ENCODE measurements around the gene KIAA1755.

The KIAA1755 gene, protein sequence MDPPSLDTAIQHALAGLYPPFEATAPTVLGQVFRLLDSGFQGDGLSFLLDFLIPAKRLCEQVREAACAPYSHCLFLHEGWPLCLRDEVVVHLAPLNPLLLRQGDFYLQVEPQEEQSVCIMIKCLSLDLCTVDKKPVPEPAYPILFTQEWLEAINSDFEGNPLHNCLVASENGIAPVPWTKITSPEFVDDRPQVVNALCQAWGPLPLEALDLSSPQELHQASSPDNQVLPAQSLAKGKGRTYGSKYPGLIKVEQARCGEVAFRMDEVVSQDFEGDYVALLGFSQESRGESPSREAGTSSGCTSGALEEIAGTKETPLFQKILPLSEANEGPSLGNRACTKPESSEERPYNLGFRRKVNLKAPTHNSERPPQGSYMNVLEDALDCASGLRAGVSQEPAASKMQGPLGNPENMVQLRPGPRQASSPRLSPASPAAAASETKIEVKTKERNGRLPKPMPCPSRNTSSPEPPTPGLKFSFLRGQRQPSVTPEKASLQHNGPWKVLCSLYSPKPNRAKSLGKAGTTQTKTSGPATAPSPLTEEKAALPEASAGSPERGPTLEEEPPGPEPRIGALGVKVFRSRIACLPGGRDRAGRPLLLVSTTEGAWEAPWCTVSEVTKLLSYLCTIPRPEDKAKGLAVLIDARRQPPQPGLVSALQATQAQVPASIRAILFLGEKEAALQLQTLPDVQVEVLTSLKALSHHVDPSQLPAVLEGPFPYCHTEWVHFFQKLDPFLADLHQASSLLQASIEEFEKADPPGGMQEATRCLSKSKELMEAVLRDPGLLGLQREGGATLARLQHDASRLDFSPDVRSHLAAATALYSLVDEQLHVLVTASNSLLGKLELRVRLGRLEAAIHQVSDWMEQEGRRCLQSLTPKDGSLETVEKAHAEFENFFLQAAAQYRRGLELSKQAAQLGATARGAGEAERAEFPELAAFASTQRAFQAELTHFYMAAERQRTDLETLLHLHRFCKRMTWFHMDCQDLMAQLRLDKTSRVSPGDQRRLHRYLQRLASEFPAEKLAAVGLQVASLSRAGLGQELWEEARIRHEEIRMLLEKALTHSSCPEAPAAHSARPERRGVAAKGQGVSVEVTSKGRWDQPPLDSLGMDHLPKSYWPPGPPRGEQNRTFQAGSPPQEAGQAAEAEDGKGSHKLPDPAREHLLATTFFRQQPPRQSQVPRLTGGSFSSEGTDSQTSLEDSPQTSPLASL

DNA sequence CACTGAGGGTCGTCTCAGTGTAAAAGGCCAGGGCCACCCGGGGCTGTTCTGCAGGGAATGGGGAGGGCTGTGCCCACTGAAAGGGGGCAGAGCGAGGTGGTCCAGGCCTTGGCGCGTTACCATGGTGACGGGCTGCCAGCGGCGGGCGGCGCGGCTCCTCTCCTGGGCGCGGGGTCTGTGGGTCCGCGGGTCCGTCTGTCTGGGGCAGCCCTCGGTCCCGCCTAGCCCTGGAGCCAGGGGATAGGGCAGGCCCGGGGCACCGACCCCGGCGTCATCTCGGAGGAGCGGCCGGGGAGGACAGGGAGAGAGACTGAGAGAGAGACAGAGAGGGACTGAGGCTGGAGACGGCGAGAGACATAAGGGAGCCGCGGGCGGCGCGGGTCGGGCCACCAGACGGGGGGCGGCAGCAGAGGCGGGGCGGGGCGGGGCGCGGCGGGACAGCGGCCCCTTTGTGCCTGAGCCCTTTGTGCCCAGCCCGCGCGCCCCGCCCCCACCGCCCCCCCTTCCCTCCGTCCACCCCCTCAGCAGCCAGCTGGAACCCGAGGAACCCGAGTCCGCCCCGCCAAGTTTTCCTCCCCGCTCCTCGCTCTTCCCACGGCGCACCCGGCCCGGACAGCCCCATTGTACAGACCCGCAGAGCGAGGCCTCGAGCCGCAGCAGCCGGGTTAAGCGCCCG, at the start of gene KIAA1755:
KIAA1755 (minus strand) TSS at position 358 of the 676 bp plus-strand sequence; CDS start at position 123, 235 bp downstream.
- DNase-seq: no peak

DNA sequence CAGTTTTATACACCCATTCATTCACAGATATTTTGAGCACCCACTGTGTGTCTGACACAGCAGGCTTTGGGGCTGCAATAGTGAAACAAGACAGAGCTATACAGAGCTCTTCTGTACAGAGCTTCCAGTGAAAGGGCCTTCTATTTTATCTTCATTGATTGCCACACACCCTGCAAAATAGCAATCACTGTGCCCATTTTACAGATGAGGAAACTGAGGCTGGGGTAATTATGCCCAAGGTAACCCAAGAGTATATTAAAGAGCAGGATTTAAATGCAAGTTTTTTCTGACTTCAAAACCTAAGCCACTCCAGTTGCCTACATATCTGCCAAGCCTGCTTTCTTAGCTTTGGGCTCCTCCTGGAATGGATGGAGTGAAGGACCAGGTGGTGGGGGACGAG, 47.9 kb upstream of the KIAA1755 start:
- DNase-seq: no peak

DNA sequence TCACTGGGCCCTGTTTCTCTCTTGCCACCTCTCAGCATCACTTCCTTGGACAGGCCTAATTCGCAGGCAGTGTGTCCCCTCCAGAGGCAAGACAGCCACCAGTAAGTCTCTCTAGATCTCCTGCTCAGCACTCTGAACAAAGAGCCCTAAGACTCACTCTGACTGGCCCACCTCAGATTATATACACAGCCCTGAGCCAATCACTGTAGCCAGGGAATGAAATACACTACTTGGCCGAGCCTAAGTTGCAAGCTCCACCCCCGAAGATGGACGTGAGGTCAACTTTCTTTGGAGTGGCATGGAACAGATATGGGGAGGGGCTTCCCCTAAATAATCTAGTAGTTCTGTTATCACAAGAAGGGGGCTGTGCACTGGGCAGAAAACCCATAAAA, 47.5 kb upstream of the KIAA1755 start:
- no peak for DNase-seq

- DNase-seq: no peak
Observed at GRCh38 chr20:38307371-38308046, 47.0 kb upstream of the KIAA1755 start.

- DNase-seq: no peak
Observed at GRCh38 chr20:38306379-38306778, 45.8 kb upstream of the KIAA1755 start.

GRCh38 chr20:38305541-38305940, 45.0 kb upstream of the KIAA1755 start:
- DNase-seq: no peak

- no peak for DNase-seq
Observed at GRCh38 chr20:38304845-38305447, 44.4 kb upstream of the KIAA1755 start.

DNA sequence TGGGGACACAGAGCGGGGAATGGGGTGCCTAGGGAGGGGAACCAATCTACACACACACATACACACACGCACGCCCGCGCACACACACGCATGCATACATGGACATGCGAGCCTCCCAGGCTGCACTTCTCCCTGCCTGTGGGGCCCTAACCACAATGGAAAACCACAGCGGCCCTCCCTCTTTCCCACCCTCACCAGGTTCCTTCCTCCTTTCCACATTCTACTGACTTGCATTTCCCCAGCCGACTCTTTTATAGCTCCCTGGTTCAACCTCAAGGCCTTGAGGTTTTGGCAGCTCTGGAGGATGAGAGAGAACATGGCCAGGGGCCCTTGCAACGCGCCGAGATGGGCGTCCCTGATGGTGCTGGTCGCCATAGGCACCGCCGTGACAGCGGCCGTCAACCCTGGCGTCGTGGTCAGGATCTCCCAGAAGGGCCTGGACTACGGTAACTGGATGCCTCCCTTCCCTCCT, 43.4 kb upstream of the KIAA1755 start, which contains the start of gene BPI:
BPI (plus strand) TSS at position 249 of the 472 bp plus-strand sequence; CDS start at position 317, 68 bp downstream.
- no peak for DNase-seq

GRCh38 chr20:38302786-38303185, 42.3 kb upstream of the KIAA1755 start:
- DNase-seq: no peak

DNA sequence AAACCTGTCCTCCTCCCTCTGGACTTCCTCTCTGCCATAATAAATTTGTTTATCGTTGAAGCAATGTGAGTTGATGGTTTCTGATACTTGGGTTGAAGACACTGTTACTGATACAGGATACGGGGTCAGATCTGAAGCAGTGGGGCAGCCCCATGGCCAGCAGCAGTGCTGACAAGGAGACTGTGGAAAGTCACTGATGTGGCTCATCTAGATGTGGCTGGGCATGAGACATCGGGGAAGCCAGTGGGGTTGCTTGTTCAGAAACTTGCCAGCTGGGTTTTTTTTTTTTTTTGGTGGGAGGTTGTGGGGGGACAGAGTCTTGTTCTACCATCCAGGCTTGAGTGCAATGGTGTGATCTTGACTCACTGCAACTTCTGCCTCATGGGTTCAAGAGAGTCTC, 40.8 kb upstream of the KIAA1755 start:
- DNase-seq: no peak

- DNase-seq: no peak
Observed at GRCh38 chr20:38300438-38300837, 39.9 kb upstream of the KIAA1755 start.

DNA sequence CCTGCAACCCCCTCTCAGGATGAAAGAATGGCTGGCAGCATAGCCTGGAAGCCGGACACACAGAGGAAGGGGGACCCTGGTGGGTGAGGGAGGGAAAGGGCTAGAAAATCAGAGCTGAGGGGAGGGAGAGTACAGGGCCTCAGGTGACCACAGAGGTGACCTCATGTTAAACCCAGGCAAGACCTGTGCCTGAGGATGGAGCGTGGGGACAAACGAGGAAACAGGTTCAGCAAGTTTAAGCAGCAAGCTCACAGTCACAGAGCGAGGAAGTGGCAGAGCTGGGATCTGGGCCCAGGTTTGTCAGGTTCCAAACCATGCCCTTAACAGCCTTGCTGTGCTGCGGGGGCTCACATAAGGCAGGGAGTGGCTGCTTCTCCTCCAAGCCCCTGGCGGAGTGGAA, 39.4 kb upstream of the KIAA1755 start:
- DNase-seq: no peak

- no peak for DNase-seq
Observed at GRCh38 chr20:38298768-38299288, 38.3 kb upstream of the KIAA1755 start.

DNA sequence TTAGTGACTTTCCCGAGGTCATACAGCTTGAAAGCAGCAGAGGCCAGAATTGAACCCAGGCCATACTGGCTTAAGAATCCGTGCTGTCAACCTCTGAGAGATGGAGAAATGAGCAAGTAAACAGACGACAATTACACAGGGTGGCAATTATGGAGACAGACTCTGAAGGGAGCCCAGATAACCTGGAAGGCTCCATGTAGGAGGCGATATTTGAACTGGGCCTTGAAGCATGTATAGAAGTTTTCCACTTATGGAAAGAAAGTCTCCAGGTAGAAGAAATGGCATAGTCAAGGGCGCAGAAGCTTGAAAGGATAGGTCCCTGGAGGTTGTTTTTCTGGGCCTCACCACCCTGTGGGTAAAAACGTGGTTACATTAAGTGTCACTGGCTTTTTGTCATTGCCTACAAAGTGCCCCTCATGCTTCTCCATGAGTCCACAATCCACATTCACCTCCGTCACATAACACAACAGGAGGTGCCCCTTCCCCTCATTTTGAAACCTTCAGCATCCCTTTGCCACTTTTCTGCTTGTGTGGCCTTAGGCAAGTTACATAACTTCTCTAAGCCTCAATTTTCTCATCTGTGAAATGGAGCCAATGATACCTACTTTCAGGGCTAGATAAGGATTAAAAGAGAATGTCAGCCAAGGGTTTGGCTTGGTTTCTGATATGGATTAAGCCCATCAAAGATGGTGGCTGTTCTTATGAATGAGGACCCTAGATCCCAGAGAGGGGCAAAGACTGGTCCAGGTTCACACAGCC, 37.6 kb upstream of the KIAA1755 start:
- no peak for DNase-seq

DNA sequence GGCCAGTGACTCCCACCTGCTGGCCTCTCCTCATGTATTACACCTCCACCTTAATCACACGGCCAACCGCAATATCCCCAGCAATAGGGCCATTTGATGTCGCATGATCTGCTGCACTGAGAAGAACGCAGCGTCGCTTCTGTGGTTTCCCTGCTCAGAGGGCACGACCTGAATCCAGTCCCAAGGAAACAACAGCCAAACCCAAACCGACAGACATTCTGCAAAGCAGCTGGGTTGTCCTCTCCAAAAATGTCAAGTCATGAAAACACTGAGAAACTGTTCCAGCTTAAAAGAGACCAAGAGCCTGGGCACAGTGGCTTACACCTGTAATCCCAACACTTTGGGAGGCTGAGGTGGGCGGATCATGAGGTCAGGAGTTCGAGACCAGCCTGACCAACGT, 35.9 kb upstream of the KIAA1755 start:
- no peak for DNase-seq

GRCh38 chr20:38295811-38296210, 35.3 kb upstream of the KIAA1755 start:
- no peak for DNase-seq

- no peak for DNase-seq
Observed at GRCh38 chr20:38294076-38294591, 33.6 kb upstream of the KIAA1755 start.

GRCh38 chr20:38293491-38294065, 33.0 kb upstream of the KIAA1755 start:
- no peak for DNase-seq

- no peak for DNase-seq
Observed at GRCh38 chr20:38291966-38292365, 31.4 kb upstream of the KIAA1755 start.

Measured in NCI-H2081 (cell line).